ENCODE data around the gene CCDC120.
A peak's percentile ranks its signal among the peaks of the same experiment; 100 is the strongest.

The CCDC120 gene

DNA sequence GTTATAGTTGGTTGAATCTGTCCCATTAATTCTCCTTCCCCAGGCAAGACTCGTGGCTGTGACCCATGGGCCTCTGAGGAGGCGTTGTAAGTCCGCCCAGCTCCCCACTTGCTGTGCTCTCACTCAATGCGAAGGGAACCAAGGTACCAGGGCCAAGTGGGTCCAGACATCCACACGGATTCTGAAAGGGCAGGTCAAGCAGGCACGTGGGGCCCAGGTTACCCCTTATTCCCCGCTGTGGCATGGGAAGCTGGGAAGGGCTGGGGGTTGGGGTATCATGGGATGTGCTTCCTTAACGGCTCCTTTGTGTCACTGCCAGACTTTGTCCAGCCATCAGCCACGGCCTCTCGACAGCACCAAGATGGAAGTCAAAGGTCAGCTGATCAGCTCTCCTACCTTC lies 3.1 kb downstream of the CCDC120 start:
- no peak for DNase-seq

GRCh38 chrX:49063715-49064114 lies 4.9 kb downstream of the CCDC120 start:
- no peak for DNase-seq

DNA sequence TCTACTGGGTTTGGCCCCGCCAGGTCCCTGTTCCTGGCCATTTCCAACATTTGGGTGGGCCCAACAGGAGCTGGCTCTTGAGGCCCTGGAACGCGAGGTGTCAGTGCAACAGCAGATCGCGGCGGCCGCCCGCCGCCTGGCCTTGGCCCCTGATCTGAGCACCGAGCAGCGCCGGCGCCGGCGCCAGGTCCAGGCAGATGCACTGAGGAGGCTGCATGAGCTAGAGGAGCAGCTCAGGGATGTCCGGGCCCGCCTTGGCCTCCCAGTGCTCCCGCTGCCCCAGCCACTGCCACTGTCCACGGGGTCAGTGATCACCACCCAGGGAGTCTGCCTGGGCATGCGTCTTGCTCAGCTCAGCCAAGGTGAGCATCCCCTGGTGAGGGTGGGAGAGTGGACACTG lies 5.5 kb downstream of the CCDC120 start:
- DNase-seq = no peak

- no peak for DNase-seq
These were observed 5.9 kb downstream of the CCDC120 start for GRCh38 chrX:49064735-49065134.

GRCh38 chrX:49066278-49066677 lies 7.5 kb downstream of the CCDC120 start:
- DNase-seq = no peak

DNA sequence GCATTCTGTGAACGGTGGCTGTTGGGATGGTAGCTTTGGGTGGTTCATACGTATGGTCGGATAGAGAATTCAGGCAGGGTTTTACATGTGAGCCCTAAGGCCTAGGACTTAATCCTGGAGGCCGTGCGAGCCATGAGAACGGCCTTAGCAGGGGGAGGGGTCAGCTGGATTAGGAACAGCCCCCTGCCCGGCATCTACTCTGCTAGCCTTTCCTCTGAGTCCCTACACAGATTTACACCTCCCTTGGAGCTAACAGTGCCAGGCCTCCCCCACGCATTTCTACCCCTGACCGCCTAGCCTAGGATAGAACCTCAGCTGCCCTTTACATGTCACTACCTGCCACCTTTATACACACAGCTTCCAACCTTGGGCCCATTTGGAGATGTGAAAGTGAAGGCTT lies 7.9 kb downstream of the CCDC120 start:
- no peak for DNase-seq

GRCh38 chrX:49067285-49068120 lies 8.7 kb downstream of the CCDC120 start:
- DNase-seq = no peak

GRCh38 chrX:49069038-49069437 lies 10.2 kb downstream of the CCDC120 start:
- DNase-seq = no peak

DNA sequence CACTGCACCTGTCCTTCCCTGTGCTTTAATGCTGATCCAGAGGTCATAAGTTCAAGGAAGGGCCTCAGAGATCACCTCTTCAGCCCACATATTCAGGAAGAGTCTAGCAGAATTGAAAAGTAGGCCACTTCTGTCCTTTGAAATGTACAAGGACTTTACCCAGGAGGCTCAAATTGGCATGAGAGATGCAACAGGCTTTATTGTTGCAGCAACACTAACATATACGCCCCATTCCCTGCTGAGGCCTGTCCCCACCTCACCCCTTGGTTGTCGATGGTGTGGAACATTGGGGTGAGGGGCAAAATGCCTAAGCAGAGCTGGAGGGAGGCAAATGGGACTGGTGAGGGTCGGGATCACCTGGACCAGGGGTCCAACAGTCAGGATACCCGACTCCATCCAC lies 12.2 kb downstream of the CCDC120 start:
- no peak for DNase-seq

DNA sequence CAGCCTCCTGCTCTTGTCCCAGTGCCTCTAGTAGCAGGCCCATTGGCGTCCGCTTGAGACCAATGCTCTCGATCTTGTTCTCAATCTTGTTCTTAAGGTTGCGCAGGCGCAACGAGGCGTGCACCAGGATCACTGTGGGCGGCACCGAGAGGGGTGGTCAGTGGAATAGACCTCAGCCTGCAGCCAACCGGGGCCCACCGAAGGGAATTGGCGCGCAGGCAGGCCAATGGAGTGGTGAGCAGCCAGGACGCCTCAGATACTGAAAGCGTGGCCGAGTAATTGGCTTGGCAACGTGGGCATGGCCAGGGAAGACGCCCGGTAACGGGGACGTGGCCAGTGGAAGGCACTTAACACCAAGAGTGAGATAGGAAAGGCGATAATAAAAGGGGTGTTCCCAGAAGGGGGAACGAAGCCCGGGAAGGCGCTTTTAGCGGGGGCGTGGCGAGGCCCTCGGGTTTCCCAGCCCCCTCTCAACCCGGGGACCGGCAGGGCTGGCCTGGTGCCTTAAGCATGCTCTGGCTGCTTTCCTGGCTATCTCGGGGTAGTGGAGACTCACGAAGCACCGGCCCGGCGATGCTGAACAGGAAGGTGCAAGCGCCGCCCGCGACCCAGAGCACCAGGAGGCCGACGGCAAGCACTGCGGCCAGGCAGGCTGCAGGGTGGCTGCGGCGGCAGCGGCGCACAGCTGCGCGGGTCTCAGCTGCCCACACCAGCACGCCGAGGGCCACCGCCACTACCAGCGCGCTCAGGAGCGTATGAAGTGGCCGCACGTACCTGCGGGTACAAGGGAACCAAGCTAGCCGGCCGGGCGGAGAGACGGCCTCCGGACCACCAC lies 13.3 kb downstream of the CCDC120 start:
- no peak for DNase-seq

DNA sequence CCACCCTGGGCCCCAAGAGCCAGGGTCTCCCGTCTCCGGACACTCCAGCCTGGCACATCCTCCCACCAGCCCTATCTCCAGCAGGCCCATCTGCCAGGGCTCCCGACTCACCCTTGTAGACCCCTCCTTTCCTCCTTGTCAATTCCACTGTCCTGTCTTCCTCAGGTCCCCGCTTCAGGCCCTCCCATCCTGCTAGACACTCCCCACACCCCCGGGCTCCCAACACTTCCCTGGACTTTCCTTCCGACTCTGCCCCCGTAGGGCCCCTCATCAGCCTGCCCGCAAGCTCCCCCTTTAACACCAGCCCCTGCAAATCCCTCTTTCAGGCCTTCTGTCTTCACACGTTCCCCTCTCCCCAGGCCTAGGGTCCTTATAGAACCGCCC lies 13.9 kb downstream of the CCDC120 start:
- no peak for DNase-seq

GRCh38 chrX:49073601-49074575 lies 15.1 kb downstream of the CCDC120 start, which contains the start of gene PRAF2:
TSS of gene PRAF2 (minus strand) at chrX:49074002. CDS start at chrX:49073987, 15 bp downstream.
- peak; percentile 78 to 90 for DNase-seq

- no peak for DNase-seq
These were observed 16.5 kb downstream of the CCDC120 start for GRCh38 chrX:49075347-49075746.

- no peak for DNase-seq
These were observed 19.1 kb downstream of the CCDC120 start for GRCh38 chrX:49077941-49078340.

DNA sequence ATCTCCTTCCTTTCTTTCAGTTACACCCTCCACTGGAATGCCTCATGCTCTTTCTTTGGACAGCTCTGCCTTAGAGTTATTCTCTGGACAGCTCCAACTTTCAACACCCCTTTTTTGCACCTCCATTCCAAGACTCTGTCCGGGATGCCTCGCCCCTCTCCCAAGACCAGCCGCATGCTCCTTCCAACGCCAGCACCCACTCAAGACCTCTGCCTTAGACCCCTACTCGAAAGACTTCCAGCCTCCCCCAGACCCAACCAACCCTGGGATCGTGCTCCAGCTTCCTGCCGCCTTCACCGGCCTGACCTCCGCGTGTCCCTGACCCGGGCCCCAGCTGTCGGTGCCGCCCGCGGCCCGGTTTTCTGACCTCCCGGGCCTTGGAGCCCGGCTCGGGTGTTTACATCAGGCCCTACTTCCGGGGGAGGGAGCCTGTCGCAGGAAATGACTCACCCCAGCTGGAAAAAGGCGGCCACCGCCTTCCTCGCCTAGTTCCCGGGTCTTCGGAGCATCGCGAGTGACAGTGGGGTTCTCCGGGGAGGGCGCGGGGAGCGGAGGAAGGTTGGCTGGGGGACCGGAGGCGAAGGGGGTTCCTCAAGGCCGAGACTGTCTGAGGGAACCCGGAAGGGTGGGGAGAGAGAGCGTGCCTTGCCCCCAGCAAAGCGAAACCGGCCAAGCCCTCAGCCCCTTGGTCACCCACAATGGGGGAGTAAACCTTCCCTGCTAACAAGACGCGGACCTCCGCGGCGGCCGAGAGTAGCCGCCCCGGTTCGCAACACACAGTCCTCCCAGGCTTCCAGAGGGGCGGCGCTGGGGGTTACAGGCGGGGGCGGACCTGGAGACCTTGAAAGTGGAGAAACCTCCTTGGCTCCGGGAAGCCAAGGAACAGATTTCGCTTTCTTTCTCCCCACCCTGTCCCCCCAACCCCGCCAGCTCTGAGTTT lies 21.0 kb downstream of the CCDC120 start, which contains the start of gene WDR45:
WDR45 (minus strand) TSS at position 399 of the 940 bp plus-strand sequence. CDS start 1,792 bp downstream, outside the sequence.
- DNase-seq = peak in 1 of 2 experiments; percentile 38

DNA sequence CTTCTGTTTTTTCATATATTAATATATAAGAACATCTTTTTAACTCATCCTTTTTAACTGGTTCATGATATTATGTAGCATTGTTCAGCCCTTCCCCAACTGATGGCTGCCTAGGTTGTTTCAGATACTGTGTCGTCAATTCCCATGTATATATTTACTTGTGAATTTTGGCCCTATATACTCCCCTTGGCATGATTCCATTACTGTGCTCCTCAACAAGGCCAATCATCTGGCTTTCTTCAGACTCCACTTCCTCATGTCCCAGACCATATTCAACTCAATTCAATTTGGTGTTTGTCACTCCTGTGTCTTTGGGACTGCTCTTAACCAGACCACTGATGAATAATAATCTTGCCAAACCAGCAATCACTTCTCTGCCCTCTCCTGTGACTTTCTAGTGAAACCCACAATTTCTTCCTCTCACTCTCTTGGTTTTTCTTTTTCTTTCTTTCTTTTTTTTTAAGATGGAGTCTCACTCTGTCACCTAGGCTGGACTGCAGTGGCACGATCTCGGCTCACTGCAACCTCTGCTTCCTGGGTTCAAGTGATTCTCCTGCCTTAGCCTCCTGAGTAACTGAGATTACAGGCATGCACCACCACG lies 23.6 kb downstream of the CCDC120 start:
- no peak for DNase-seq

- DNase-seq = no peak
These were observed 30.8 kb downstream of the CCDC120 start for GRCh38 chrX:49089553-49089952.

- DNase-seq = no peak
These were observed 37.6 kb downstream of the CCDC120 start for GRCh38 chrX:49096419-49096818.

DNA sequence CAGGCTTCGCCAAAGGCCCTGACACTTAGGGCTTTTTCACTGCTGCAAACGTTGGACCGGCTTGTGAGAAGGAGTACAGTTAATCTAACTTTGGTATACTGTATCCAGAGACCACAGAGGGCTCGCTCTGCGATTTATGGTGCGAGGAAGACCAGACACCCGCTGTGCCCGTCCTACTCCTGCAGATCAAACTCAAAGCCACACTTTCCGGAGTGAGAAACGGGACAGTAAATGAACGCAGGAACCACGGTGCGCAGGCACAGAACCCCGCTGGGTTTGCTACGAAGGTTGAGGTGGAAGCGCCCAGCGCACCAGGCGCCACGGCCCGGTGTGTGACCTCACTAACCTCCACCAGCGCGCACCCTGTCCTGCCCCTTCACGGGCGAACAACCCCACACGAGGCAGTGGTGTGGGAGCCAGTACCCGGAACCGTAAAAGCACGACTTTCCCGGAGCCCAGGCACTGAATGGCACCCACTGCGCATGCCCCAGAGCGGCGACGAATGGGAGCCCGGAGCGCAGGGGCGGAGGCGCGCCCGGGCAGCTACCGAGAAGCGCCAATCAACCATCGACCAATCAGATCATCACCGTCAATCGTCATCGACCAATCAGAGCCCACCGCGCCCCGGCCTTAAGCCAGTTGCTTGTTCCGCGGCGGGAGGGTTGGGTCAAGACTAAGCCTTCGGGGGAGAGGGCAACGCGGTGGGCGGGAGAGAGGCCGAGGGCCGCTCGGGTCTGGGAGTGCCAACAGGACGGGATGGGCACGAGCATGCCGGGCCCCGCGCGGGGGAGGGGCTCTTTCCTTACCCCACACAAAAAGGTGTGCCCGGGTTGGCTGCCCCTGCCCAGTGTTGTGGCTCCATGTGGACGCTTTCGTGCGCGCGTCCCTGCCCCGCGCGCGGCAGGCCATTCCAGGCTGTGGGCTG lies 42.2 kb downstream of the CCDC120 start:
- peak; percentile 83 to 93 for DNase-seq

DNA sequence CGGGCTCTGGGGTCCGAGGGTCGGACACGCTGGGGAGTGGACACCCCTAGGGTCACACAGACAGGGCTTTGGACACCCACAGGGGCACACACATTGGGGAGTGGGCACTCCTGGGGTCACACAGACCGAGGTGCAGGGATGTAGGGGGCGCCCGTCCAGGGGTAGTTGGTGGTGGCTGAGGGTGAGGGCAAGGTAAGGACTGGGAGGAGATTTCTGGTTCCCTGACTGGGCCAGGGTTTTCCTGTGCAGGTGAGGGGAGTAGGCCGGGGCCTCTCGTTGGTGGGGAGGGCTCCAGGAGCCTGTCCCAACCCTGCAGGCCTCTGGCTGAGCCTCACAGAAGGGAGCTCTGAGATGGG lies 42.8 kb downstream of the CCDC120 start:
- DNase-seq = no peak
